NCI-H446 treated with DMSO at 0.1 percent for 48 hours (cell line): Measurements from ENCODE around the gene PLEKHF1.

Source experiments
- DNase-seq: peaks from one replicate; lab custom pipeline; 2025; lab: John Stamatoyannopoulos, UW

Gene PLEKHF1

DNA sequence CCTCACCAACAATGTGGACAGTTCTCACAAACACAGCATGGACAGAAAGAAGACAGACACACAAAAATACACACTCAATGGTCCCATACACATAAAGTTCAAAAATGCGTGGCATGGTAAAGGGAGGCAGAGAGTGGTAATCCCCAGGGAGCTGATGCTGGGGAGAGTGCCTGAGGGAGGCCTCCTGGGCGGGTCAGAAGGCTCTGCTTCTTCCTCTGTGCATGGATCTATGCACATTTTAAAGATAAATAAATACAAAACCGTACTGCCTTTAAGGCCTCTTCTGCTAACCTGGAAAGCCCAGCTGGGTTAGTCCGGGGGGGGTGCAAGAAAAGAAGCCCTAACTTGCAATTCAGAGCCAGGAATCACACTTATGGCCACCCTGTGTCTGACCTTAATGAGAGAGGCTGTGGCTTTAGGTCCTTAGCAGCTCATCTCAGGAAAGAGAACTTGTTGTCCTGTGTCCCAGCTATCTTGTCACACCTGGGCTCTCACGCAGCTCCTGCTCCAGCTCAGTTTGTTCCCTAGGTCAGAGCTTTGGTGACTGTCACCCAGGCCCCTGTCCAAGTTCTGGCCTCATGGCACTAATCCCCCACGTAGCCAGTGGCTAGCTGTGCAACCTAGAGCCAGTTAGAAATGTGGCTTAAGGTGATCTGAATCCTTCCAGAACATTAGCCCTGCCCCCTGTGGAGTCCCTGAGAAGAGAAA, 30.7 kb upstream of the PLEKHF1 start:
- no peak for DNase-seq

DNA sequence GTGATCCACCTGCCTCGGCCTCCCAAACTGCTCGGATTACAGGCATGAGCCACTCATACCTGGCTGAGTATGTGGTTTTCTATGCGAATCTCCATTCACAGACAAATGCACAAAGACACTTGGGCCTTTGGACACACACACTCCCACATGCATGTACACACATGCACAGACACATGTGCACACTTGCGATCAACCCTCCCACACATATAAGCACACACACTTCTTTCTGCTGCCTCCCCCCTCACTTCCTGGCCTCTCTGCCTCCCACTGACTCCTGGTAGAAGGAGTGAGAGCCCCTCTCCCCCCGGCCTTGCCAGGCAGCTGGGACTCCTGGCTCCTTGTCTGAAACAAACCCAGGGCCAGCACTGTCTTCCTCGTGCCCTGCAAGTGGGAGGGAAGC, 29.3 kb upstream of the PLEKHF1 start:
- DNase-seq = no peak

DNA sequence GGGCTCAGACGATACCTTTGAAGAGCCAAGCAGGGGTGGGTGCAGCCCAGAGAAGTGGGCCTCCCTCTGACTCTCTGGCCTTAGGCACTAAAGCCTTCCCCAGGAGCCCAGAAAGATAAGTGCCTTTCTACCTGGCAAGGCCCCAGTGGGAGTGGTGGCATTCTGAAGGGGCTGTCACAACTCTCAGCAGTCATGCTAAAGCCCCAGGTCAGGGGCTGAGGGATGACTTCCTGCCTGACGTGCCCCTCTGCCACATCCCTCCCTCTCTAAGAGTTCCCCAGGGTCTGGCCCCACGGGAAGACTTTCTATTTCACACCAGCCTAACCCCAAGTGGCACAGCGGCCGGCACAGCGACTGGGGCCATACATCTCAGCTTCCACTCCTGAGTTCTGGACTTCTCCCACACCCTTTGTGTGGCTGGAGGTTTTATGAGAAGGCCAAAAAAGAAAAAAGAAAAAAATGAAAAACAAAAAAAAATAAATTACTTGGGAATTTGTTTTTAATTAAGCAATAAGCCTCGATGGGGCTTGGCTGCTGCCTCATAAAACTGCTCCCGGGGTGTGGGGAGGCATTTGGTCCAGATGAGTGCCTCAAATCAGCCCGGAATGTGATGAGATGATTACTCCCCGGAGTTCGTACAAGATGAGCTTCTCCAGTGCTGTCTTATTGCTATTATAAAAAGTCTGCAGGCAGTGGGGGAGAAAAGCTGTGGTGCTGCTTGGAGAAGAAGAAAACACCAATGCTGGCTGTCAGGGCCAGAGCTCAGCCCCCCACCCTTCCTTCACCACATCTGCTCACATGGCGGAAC, 28.5 kb upstream of the PLEKHF1 start:
- DNase-seq = no peak

DNA sequence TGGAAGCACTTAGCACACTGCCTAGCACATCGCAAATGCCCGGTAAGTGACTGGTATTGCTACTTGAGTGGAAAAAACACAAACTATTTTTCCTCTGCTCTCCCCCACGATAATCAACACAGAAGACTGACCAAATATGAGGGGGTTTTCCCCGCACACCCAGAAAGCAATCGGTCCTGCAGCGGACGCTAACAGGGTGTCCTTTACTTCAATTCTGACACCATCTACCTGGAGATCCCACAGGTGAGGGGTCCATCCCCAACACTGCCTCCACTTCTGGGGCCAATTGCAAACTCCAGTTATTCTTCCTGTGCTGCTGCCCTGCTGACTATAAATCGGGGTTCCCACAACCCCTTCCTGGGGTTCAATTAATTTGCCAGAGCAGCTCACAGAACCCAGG, 26.2 kb upstream of the PLEKHF1 start:
- no peak for DNase-seq

GRCh38 chr19:29640231-29640630, 25.0 kb upstream of the PLEKHF1 start:
- no peak for DNase-seq

DNA sequence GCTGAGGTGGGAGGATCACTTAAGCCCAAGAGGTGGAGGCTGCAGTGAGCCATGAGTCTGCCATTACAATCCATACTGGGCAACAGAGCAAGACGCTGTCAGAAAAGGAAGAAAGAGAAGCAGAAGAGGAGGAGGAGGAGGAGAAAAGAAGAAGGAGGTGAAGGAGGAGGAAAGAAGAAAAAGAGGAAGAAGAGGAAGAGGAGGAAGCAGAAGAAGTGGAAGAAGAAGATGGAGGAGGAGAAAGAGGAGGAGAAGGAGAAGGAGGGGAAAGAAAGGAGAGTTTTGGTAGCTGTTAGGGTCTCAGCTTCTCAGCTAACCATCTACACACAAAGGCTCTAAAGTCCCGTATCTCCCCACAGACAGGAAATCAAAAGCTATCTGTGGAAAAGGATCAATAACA, 23.7 kb upstream of the PLEKHF1 start:
- DNase-seq = no peak

DNA sequence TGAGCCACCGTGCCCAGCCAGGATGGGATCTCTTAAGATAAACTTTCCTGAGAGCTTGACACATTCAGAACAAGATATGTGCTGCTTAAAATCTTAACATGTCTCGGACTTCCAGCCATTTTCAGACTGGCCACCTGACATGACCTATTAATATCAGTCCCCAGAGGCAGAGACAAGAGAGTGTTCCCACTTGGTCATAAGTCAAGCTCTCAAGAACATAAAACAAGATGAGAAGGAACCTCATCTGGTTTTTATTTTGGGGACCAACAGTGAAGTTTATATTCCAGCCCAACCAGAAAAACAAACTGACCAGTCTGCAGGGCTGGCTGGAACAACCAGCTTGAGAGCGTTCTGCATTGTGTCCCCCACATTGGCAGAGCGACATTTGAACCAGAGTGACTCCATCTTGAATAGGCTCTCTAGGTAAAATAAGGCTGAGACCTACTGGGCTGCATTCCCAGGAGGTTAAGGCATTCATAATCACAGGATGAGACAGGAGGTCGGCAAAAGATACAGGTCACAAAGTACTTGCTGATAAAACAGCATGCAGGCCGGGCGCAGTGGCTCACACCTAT, 21.8 kb upstream of the PLEKHF1 start:
- no peak for DNase-seq

DNA sequence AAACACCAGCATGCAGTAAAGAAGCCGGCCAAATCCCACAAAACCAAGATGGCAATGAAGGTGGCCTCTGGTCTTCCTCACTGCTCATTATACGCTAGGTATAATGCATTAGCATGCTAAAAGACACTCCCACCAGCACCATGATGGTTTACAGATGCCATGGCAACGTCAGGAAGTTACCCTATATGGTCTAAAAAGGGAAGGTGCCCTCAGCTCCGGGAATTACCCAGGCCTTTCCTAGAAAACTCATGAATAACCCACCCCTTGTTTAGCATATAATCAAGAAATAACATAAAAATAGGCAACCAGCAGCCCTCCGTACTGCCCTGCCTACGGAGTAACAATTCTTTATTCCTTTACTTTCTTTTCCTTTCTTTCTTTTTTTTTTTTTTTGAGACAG, 21.1 kb upstream of the PLEKHF1 start:
- no peak for DNase-seq

DNA sequence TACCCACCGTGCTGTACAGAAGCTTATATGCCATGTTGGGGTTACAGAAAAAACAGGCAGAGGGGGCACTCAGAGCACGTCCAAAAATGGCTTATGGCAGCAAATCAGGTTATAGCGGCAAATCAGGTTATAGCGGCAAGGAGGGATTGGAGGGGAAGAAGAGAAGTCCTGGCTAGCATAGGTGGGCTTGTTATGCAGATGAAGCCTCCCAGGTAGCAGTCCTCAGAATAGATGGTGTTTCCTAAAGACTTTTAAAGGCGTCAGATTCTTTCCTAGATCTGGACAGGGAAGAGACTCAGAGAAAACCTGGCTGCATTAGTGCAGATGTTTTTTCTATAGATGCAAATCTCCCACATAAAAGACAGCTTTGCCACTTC, 19.8 kb upstream of the PLEKHF1 start:
- no peak for DNase-seq

DNA sequence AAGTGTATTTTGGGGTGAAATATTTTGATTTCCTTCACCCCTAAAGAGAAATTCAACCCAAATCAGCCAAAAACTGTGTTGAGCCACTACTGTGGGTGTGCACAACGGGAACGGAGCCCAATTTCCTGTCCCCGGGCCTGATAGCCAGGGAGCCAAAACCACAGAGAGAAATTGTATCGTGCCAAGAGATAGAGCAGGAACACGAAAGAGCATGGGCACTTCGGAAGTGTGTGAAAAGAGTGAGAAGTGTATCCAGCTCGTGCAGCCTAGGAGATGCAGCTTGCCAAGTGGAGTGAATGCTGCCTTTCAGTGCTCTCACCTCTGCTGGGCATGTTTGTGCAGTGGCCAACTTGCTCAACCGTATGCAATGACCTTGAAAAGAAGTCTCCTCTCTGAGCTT, 19.4 kb upstream of the PLEKHF1 start:
- no peak for DNase-seq

- DNase-seq = no peak
These were observed 14.4 kb upstream of the PLEKHF1 start for GRCh38 chr19:29650772-29651387.

DNA sequence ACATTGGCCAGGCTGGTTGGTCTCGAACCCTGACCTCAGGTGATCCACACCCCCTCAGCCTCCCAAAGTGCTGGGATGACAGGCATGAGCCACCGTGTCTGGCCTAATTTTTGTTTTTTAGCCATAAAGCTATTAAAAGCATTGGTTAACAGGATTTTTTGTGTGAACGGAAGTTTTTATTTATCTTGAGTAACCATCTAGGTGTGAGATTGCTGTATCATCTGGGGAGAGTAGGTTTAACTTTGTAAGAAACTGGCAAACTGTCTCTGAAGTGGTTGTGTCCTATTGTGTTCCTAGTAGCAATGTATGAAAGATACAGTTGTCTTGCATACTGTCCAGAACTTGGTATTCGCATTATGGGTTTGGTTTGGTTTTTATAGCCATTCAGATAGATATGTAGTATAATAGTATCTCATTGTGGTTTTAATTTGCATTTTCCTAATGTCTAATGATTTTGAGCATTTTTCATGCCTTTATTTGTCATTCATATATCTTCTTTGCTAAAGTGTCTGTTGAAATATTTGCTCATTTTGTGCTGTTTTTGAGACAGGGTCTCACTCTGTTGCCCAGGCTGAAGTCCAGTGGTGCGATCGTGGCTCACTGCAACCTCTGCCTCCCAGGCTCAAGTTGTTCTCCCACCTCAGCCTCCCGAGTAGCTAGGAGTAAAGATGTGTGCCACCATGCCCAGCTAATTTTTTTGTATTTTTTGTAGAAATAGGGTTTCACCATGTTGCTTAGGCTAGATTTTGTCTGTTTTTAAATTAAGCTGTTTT, 13.5 kb upstream of the PLEKHF1 start:
- DNase-seq = no peak

DNA sequence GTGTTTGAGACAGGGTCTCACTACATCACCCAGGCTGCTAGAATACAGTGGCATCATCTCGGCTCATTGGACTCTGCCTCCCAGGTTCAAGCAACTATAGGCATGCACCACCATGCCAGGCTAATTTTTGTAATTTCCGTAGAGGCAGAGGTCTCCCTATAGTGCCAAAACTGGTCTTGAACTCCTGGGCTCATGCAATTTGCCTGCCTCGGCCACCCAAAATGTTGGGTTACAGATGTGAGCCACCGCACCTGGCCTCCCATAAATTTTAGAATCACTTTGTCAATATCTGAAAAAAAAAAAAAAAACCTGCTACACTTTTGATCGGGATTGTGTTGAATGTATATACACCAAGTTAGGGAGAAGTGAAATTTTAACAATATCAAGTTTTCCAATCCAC, 11.9 kb upstream of the PLEKHF1 start:
- DNase-seq = no peak

GRCh38 chr19:29655648-29656335, 9.5 kb upstream of the PLEKHF1 start:
- DNase-seq = no peak

DNA sequence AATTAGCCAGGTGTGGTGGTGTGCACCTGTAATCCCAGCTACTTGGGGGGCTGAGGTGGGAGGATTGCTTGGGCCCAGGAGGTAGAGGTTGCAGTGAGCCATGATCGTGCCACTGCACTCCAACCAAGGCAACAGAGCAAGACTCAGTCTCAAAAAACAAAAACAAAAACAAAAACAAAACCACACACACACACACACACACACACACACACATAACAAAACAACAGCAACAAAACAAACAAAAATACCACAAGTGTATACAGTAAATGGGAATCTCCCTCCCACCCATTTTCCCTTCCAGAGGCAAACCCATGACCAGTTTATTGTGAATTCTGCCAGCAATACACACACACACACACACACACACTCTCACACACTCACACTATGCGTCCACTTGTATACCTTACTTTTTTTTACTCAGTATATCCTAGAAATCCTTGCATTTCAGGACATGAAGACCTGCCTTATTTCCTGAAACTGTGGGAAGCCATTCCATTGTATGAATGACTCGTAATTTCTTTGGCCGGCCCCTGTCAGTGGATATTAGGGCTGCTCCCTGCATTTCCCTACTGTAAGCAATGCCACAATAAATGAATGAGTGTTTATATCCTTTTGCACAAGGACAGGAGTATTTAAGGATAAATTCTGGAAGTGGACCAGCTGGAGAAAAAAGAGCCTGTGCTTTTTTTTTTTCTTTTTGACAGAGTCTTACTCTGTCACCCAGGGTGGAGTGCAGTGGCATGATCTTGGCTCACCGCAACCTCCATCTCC, 6.9 kb upstream of the PLEKHF1 start:
- no peak for DNase-seq

- DNase-seq = no peak
These were observed 4.4 kb upstream of the PLEKHF1 start for GRCh38 chr19:29660835-29661234.

- no peak for DNase-seq
These were observed 3.0 kb upstream of the PLEKHF1 start for GRCh38 chr19:29662278-29662603.

- no peak for DNase-seq
These were observed 2.5 kb upstream of the PLEKHF1 start for GRCh38 chr19:29662604-29663404.

GRCh38 chr19:29663861-29664752, 1.2 kb upstream of the PLEKHF1 start:
- DNase-seq = no peak
